ENCODE measurements around the gene ZNF385D.

DNA sequence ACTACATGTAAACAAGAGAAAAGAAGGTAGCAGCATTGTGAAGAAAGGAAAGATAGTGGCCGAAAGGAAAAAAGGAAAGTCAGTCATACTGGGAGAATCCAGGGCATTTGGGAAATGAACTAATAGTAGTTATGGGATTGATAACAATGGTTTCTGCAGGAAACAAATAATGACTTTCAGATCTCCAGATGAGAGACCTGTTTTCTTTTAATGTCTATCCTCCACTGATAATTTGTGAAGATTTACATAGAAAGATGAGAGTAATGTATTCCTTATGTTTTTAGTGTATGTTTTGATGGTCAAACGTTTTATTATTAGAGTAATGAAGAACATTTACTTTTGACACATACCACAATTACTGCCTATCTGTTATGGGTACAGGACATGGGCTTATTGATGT lies 15.0 kb upstream of the ZNF385D start:
- TF ChIP-seq, protein P1, sequence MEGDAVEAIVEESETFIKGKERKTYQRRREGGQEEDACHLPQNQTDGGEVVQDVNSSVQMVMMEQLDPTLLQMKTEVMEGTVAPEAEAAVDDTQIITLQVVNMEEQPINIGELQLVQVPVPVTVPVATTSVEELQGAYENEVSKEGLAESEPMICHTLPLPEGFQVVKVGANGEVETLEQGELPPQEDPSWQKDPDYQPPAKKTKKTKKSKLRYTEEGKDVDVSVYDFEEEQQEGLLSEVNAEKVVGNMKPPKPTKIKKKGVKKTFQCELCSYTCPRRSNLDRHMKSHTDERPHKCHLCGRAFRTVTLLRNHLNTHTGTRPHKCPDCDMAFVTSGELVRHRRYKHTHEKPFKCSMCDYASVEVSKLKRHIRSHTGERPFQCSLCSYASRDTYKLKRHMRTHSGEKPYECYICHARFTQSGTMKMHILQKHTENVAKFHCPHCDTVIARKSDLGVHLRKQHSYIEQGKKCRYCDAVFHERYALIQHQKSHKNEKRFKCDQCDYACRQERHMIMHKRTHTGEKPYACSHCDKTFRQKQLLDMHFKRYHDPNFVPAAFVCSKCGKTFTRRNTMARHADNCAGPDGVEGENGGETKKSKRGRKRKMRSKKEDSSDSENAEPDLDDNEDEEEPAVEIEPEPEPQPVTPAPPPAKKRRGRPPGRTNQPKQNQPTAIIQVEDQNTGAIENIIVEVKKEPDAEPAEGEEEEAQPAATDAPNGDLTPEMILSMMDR (IDR thresholded peaks at IDR 0.05 in 2 of 3, conservative IDR thresholded peaks at IDR 0.05 in 1 of 3; ENCODE audit: borderline replicate concordance in 1 of 3, insufficient read depth in 1 of 3, low read depth in 2 of 3, low read length in 2 of 3) = no peak
- no peak for TF ChIP-seq EZH2phosphoT487 (IDR thresholded peaks at IDR 0.05; ENCODE audit: borderline replicate concordance)
- no peak for TF ChIP-seq RAD21 (IDR thresholded peaks at IDR 0.05; ENCODE audit: low read depth)
- TF ChIP-seq YY1 (IDR thresholded peaks at IDR 0.05; ENCODE audit: extremely low read depth, insufficient replicate concordance, low read depth, low read length) = no peak
- TF ChIP-seq POLR2AphosphoS5 (IDR thresholded peaks at IDR 0.05; ENCODE audit: low read depth, low read length) = no peak
- TF ChIP-seq, protein P2, sequence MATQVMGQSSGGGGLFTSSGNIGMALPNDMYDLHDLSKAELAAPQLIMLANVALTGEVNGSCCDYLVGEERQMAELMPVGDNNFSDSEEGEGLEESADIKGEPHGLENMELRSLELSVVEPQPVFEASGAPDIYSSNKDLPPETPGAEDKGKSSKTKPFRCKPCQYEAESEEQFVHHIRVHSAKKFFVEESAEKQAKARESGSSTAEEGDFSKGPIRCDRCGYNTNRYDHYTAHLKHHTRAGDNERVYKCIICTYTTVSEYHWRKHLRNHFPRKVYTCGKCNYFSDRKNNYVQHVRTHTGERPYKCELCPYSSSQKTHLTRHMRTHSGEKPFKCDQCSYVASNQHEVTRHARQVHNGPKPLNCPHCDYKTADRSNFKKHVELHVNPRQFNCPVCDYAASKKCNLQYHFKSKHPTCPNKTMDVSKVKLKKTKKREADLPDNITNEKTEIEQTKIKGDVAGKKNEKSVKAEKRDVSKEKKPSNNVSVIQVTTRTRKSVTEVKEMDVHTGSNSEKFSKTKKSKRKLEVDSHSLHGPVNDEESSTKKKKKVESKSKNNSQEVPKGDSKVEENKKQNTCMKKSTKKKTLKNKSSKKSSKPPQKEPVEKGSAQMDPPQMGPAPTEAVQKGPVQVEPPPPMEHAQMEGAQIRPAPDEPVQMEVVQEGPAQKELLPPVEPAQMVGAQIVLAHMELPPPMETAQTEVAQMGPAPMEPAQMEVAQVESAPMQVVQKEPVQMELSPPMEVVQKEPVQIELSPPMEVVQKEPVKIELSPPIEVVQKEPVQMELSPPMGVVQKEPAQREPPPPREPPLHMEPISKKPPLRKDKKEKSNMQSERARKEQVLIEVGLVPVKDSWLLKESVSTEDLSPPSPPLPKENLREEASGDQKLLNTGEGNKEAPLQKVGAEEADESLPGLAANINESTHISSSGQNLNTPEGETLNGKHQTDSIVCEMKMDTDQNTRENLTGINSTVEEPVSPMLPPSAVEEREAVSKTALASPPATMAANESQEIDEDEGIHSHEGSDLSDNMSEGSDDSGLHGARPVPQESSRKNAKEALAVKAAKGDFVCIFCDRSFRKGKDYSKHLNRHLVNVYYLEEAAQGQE (IDR thresholded peaks at IDR 0.05; ENCODE audit: low read depth) = no peak
- TF ChIP-seq FOSL1 (IDR thresholded peaks at IDR 0.05; ENCODE audit: low read depth) = no peak
- TF ChIP-seq POLR2A (IDR thresholded peaks at IDR 0.05; ENCODE audit: borderline replicate concordance, extremely low read depth, insufficient read depth, insufficient read length) = no peak

Data from HCT116 (cell line).